ENCODE results near the gene CTNS.

CTNS gene

GRCh38 chr17:3621146-3621720 lies 15.3 kb upstream of the CTNS start:
- no peak for TF ChIP-seq CTCF (IDR thresholded peaks at IDR 0.05; ENCODE audit: low read depth, low read length, missing control alignments)
- no peak for DNase-seq (ENCODE audit: low read depth)
- H3K4me3 ChIP-seq (ENCODE audit: low read depth, low read length): no peak overlapping the region

GRCh38 chr17:3622977-3623594 lies 13.5 kb upstream of the CTNS start:
- TF ChIP-seq CTCF (IDR thresholded peaks at IDR 0.05; ENCODE audit: low read depth, low read length, missing control alignments): no peak
- H3K4me3 ChIP-seq (ENCODE audit: low read depth, low read length): no peak overlapping the region
- DNase-seq (ENCODE audit: low read depth): no peak

- no peak for TF ChIP-seq CTCF (IDR thresholded peaks at IDR 0.05; ENCODE audit: low read depth, low read length, missing control alignments)
- no peak overlapping the region for H3K4me3 ChIP-seq (ENCODE audit: low read depth, low read length)
- no peak for DNase-seq (ENCODE audit: low read depth)
These were observed 9.5 kb upstream of the CTNS start for GRCh38 chr17:3626831-3627768.

GRCh38 chr17:3627769-3628167 lies 8.8 kb upstream of the CTNS start:
- DNase-seq (ENCODE audit: low read depth): no peak
- TF ChIP-seq CTCF (IDR thresholded peaks at IDR 0.05; ENCODE audit: low read depth, low read length, missing control alignments): no peak
- H3K4me3 ChIP-seq (ENCODE audit: low read depth, low read length): no peak overlapping the region

GRCh38 chr17:3630781-3631180 lies 5.8 kb upstream of the CTNS start:
- no peak overlapping the region for H3K4me3 ChIP-seq (ENCODE audit: low read depth, low read length)
- no peak for TF ChIP-seq CTCF (IDR thresholded peaks at IDR 0.05; ENCODE audit: low read depth, low read length, missing control alignments)
- no peak for DNase-seq (ENCODE audit: low read depth)

- no peak overlapping the region for H3K4me3 ChIP-seq (ENCODE audit: low read depth, low read length)
- no peak for DNase-seq (ENCODE audit: low read depth)
- no peak for TF ChIP-seq CTCF (IDR thresholded peaks at IDR 0.05; ENCODE audit: low read depth, low read length, missing control alignments)
These were observed 4.3 kb upstream of the CTNS start for GRCh38 chr17:3632287-3632686.

Data from GM12864 (cell line).